Medulla oblongata (tissue), 1 donor: Measurements from ENCODE around the gene RGS7BP.

Source experiments
- DNase-seq: peaks from one replicate; pipeline ENCODE4 v3.0.0-alpha.2; 2015; ENCODE audit errors: extremely low spot score

The RGS7BP gene

DNA sequence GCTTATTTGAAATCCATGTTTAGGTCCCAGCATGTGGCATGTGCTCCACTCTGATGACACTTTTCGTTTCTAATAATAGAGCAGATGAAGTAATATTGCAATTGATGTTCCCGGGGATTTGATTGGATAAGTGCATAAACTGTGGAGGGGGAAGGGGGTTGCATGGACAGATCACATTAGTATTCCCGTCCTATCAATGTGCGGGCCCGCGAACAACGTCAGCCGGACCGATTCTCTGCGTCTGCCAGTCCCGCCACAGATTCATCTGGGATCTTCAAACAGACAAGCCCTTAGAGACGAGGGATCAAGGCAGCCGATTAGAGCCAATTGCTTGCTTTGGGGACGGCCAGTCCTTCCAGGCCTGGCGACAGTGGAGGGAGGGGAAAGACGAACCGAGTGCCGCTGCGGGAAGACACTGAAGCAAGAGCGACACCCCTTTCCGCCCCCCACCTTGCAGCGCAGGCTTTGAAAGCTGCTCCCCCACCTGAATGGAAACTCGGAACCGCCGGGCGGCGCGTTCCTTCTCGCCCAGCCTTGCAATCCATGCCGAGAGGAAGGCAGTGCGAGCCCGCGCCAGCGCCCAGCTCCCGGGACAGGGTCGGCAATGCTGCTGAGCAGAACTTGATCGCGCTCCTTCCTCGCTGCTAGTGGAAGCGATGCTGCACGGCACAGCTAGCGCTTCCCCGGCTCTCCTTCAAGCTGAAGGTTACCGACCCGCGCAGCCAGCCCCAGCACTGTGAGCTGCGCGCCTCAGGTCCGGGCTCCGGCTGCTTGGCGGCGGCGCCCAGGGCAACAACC, at the start of gene RGS7BP:
TSS of gene RGS7BP (plus strand) at position 247 of the 798 bp plus-strand sequence. CDS start 610 bp downstream, outside the sequence.
- DNase-seq = peak; percentile 12

GRCh38 chr5:64457846-64458245, 48.0 kb upstream of the RGS7BP start:
- no peak for DNase-seq

DNA sequence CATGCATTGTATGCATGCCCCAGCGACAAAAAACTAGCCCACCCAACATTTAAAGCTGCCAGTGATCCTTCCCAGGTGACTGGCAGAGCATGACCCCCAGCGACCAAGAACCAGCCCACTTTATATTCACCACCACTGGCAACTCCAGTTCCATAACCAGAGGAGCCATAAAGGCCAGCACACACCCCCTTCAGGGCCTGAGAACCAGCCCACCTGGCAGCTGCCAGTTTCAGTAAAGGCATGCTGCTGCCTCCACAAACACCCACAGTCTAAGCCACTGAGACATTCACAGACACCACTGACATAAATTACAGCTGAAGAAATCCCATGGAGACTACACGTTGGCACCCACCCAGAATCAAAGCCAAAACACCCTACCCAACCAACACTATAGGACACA, 46.9 kb upstream of the RGS7BP start:
- DNase-seq = no peak

- no peak for DNase-seq
Observed at GRCh38 chr5:64462391-64462790, 43.4 kb upstream of the RGS7BP start.

GRCh38 chr5:64486163-64486562, 19.7 kb upstream of the RGS7BP start:
- DNase-seq = no peak

DNA sequence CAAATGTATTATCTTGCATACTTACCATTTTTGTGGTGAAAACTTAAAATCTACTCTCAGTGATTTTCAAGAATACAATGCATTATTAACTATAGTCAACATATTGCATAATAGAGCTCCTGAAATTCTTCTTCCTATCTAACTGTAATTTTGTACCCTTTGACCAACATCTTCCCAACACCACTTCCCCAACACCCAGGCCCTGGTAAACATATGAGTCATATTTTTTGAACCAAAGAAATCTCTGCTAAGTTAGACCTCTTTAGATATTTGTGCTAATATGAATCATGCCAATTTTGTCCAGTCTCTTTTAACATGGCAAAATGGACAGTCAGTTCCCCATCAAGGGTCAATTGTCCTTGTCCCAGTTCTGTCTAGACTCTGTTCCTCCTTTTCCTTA, 18.5 kb upstream of the RGS7BP start:
- DNase-seq = no peak

- DNase-seq = no peak
Observed at GRCh38 chr5:64489857-64490256, 16.0 kb upstream of the RGS7BP start.

- DNase-seq = no peak
Observed at GRCh38 chr5:64497386-64497785, 8.4 kb upstream of the RGS7BP start.

DNA sequence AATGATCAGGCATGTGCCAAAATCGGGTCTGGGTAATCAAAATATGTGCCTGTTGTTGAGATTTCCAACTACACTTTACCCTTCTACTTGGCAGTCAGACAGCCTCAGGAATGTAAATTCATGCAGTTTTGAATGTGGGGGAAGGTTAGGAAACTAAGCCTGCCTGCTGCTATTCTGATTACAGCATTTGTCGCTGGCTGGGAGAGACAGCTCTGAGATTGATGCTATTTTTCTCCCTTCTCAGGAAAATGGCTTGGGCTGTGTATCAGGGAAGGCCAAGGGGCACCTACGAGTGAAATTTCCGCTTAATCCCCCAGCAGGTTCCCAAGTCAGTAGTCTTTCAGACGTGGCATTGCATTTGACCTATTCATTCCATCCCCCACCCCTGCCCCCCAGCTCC, 3.6 kb upstream of the RGS7BP start:
- no peak for DNase-seq

GRCh38 chr5:64506567-64507263, 900 bp downstream of the RGS7BP start:
- no peak for DNase-seq

DNA sequence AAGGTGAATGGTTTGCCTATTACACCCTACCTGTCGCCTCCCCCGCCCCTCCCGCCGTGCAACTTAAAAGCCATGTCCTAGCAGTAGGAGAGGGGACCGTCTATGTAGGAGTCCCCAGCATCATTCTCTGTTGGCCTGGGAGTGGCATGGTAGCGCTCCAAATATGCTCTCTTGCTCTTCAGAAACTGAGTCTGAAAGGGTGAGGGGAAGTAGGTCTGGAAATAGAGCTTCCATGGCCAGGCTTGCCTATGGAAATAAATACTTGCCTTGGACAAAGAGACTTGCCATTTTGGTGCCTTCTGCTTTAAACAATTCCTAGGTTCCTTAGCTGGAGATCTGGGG, 1.4 kb downstream of the RGS7BP start:
- DNase-seq = no peak

GRCh38 chr5:64509828-64510227, 4.0 kb downstream of the RGS7BP start:
- DNase-seq = no peak

DNA sequence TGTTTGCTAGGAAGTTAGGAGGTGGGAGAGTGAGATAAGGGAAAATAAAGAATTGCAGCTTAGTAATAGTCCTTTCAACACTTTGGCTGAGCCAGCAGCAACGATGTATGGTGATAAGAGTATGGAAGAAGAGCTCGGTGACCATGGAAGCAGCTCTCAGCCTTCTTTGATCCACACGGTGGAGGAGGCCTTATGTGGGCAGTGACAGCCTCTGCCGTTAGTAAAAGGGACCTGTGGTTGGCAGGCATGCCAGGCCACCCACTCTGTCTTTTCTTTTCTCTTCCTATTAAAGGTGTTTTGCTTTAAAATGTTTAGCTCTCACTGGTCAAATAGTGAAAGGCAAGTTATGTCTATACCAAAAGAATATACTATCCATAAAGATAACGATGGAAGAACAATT, 7.7 kb downstream of the RGS7BP start:
- no peak for DNase-seq

- DNase-seq = no peak
Observed at GRCh38 chr5:64514612-64515011, 8.8 kb downstream of the RGS7BP start.

DNA sequence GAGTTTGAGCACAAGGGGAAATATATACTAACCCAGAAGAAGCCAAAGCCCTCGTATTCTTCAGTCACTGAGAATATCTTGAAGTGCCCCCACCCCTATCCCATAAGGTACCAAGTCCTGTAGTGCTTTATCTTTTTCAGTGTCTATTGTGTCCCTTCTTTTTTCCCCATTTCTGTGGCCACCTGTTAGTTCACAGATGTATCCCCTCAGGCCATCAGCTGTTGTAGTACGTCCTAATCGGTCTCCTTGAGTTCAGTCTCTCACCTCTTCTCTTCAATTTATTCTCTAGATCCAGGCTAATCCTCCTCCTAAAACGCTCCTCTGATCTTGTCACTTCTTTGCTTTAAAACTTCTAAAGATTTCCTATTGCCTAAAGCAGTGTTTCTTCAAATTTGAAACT, 10.4 kb downstream of the RGS7BP start:
- DNase-seq = no peak

- DNase-seq = no peak
Observed at GRCh38 chr5:64518793-64519192, 13.0 kb downstream of the RGS7BP start.

DNA sequence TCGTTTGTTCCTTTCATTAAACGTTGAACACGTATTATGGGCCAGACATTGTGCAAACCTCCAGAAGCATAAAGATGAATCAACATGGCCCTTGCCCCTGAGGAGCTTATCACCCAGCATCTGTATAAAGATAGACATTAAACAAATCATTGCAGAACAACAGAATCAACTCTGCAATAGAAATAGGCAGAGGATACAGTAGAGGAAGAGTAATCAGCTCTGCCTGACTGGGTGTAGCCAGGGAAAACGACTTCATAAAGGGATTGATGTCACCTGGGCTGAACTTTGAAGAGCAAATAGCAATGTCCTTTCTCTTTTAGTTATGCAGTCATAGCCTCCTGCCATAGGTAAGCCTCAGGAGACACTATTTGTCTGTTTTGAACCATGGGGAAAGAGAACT, 13.4 kb downstream of the RGS7BP start:
- no peak for DNase-seq

DNA sequence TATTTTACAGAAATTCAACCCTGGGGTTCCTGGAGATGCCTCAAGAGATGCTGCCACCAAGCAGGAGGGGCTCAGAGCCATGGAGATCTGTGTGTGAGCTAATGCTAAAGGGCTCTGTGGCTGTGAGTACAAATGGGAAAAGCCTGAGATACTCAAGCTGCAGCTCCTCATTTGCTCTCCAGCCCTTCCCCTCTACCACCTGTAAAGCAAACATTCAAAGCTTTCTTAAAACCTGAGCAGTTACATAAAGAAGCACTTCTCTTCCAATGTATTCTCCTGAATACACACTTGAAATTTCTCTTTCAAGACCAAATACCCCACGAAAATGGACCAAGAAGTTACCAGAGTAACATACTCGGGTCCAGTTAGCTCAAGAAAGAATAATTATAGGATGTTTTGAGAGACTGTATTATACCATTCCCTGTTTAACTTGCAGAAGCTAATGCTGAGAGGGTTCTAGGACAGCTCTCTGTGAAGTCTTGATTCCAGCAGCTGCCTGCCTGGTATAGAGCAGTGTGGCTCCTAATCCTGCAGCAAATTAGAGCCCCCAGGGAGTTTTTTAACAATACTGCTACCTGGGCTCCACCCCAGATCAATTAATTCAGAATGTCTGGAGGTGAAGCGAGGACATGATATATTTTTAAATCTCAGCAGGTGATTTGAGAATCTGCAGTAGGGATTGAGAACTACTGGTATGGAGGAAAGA, 21.1 kb downstream of the RGS7BP start:
- no peak for DNase-seq

- DNase-seq = no peak
Observed at GRCh38 chr5:64530076-64530475, 24.3 kb downstream of the RGS7BP start.

GRCh38 chr5:64532212-64532611, 26.4 kb downstream of the RGS7BP start:
- no peak for DNase-seq

- no peak for DNase-seq
Observed at GRCh38 chr5:64532657-64533056, 26.8 kb downstream of the RGS7BP start.

DNA sequence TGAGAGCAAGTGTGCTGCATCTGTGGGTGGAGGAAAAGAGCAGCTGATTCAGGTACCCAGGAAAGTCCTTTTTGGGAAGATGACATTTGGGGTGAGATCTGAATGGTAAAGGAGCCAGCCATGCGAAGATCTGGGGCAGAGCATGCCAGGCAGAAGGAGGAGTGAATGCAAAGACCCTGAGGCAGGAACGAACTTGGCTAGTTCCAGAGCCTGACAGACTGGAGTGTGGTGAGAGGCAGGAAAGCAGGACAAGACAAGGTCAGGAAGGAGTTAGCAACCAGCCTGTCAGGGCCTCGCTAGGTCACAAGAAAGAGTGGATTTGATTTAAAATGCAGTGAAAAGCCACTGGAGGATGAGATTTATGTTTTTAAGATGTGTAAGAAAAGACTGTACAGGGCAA, 28.2 kb downstream of the RGS7BP start:
- no peak for DNase-seq

DNA sequence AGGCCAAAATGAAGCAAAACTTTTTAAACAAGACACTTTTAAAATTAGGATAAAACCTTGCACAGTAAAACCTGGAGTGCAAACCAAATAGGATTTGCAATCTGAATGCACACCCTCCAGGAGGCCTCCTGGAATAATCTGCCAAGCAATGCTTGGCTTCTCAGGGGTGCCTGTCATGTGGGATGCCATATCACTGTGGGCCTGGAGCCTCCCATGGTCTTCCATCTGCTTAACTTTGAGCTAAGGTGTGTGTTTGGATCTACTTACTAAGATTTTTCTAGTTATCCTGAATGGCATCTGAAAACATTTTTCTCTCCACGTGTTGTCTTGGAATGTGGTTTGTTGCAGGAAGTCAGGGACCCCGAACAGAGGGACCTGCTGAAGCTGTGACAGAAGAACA, 52.1 kb downstream of the RGS7BP start:
- no peak for DNase-seq
